Breast epithelium (tissue), 4 donors: ENCODE data around the gene NPSR1. TPM values are rescaled to one million over a fixed set of nuclear protein-coding genes. Genes with fewer than 3 reads are reported as not detected.

Experiments used
- DNase-seq, 2 donors: peaks; one replicate each; pipeline ENCODE4 v3.0.0-alpha.2; 2019; ENCODE audit warnings: low spot score in 2 of 2
- H3K27ac ChIP-seq, 2 donors: fragments of 200-600 bp; sonication (generic) in 1 of 2; one replicate each; pipeline ENCODE4 v1.5.1; 2016 to 2019; ENCODE audit warnings: mild to moderate bottlenecking in 1 of 2
- H3K27me3 ChIP-seq, 2 donors: fragments of 200-600 bp; sonication (generic) in 1 of 2; one replicate each; pipeline versions ENCODE4 v1.5.1 to v1.6.0; 2017 to 2019; ENCODE audit warnings: control low read depth in 1 of 2, mild to moderate bottlenecking in 1 of 2
- H3K36me3 ChIP-seq: fragments of 200-600 bp; one replicate; pipeline ENCODE4 v1.5.1; 2019
- H3K4me1 ChIP-seq, 2 donors: fragments of 200-600 bp; sonication (generic); one replicate each; pipeline ENCODE4 v1.5.1; 2016 to 2019; ENCODE audit warnings: control low read depth in 1 of 2
- H3K4me3 ChIP-seq, 3 donors: fragments of 200-600 bp; sonication (generic); 1 replicate in 2 of 3; 2 replicates in 1 of 3; pipeline ENCODE4 v1.5.1; 2016 to 2019; ENCODE audit warnings: mild to moderate bottlenecking in 3 of 3, moderate library complexity in 2 of 3
- H3K9me3 ChIP-seq, 2 donors: fragments of 200-600 bp; sonication (generic) in 1 of 2; one replicate each; pipeline ENCODE4 v1.5.1; 2016 to 2019; ENCODE audit warnings: control low read depth in 1 of 2
- POLR2A ChIP-seq: fragments of 450-650 bp; IDR thresholded peaks from one replicate; pipeline ENCODE4 v1.6.1; 2016; ENCODE audit warnings: antibody characterized with exemption, mild to moderate bottlenecking, moderate library complexity
- POLR2AphosphoS5 ChIP-seq, 3 donors: sonication (generic); formaldehyde crosslinking; IDR thresholded peaks; one replicate each; pipeline ENCODE4 v1.6.1; 2017; ENCODE audit warnings: antibody characterized with exemption in 3 of 3
- intact Hi-C: fragments of 100-400 bp; cut with DNase I; formaldehyde crosslinking; loops from one replicate; pipeline ENCODE4 v1.15.1; 2023; ENCODE audit warnings: low total_unique reads
- total RNA-seq, 3 donors: library from RNA; depleted of rRNA; stranded (reverse); fragments of >200 nt; gene quantifications; one replicate each; pipeline ENCODE4 v1.1.0, GENCODE V29; 2016
- TF ChIP-seq, protein P1 (sequence below), 3 donors: fragments of 450-650 bp; IDR thresholded peaks; one replicate each; pipeline ENCODE4 v1.5.1; 2016 to 2017; ENCODE audit warnings: antibody characterized with exemption in 3 of 3, mild to moderate bottlenecking in 3 of 3, moderate library complexity in 3 of 3

The NPSR1 gene
- total RNA-seq, 3 donors from 2014 or later, result not detected

DNA sequence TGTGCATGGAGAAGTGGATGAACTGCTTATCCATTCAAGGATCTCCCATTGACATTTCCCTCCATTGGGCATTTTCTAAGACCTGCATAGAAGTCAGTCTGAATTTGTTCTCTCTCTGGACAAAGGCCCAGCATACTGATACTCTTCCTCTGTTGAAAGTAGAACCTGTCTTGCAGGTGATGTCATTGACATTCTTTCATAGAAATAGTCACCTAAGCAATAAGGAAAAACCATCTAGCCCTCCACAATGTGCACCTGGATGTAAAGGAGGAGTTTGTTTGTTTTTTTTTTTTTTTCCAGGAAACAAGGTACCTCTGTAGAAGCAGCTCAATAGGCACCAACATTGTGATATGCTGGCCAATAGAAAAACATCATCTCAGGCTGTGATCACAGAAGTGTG lies 228.8 kb downstream of the NPSR1 start:
- Histone ChIP-seq H3K27me3 (no peaks in the 10 kb centered on the region), H3K9me3 (peaks cover 6 to 17% of the 10 kb centered on the region in 2 donors), H3K4me3 (no peak overlapping the region), H3K27ac (no peak overlapping the region), H3K36me3 (no peaks in the 10 kb centered on the region), H3K4me1 (no peaks in the 10 kb centered on the region)
- intact Hi-C loops, result no loop called here
- DNase-seq, result no peak
- TF ChIP-seq POLR2AphosphoS5 (IDR thresholded peaks at IDR 0.05), result no peak
- no peak for TF ChIP-seq POLR2A
- TF ChIP-seq, protein P1, sequence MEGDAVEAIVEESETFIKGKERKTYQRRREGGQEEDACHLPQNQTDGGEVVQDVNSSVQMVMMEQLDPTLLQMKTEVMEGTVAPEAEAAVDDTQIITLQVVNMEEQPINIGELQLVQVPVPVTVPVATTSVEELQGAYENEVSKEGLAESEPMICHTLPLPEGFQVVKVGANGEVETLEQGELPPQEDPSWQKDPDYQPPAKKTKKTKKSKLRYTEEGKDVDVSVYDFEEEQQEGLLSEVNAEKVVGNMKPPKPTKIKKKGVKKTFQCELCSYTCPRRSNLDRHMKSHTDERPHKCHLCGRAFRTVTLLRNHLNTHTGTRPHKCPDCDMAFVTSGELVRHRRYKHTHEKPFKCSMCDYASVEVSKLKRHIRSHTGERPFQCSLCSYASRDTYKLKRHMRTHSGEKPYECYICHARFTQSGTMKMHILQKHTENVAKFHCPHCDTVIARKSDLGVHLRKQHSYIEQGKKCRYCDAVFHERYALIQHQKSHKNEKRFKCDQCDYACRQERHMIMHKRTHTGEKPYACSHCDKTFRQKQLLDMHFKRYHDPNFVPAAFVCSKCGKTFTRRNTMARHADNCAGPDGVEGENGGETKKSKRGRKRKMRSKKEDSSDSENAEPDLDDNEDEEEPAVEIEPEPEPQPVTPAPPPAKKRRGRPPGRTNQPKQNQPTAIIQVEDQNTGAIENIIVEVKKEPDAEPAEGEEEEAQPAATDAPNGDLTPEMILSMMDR (IDR thresholded peaks at IDR 0.05), result no peak

DNA sequence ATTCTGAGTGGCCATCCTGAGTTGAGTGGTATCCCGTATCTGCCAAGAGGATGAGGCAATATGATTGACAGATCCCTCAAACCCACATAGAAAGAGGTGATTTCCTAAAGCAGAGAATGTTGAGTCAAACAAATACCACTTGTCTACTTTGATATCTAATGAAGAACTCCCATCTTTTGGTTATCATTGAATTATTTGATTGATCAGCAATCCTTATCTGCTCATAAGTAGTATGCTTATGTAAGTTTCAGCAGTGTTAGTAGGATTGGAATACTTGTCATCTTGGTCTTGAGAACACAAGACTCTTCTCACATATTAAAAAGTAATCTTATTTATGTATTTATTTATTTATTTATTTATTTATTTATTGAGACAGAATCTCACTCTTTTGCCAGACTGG lies 231.9 kb downstream of the NPSR1 start:
- intact Hi-C loops, result no loop called here
- TF ChIP-seq POLR2AphosphoS5 (IDR thresholded peaks at IDR 0.05) (no peak), POLR2A (no peak)
- TF ChIP-seq, protein P1 (IDR thresholded peaks at IDR 0.05), result no peak
- DNase-seq, result no peak

GRCh38 chr7:34895202-34895601 lies 237.2 kb downstream of the NPSR1 start:
- H3K27me3 ChIP-seq, result no peaks in the 10 kb centered on the region
- no peaks in the 10 kb centered on the region for H3K4me1 ChIP-seq
- H3K36me3 ChIP-seq, result no peaks in the 10 kb centered on the region
- TF ChIP-seq, protein P1 (IDR thresholded peaks at IDR 0.05), result no peak
- TF ChIP-seq POLR2A (no peak), POLR2AphosphoS5 (IDR thresholded peaks at IDR 0.05) (no peak)
- intact Hi-C loops, result no loop called here
- peaks cover 10 to 20% of the 10 kb centered on the region in 2 donors for H3K9me3 ChIP-seq
- no peak overlapping the region for H3K27ac ChIP-seq
- DNase-seq, result no peak
- no peak overlapping the region for H3K4me3 ChIP-seq

More for the DNA sequence above, 231.9 kb downstream of the NPSR1 start:
- H3K36me3 ChIP-seq, result no peaks in the 10 kb centered on the region
- H3K9me3 ChIP-seq, result peaks cover 0 to 10% of the 10 kb centered on the region in 2 donors
- no peak overlapping the region for H3K27ac ChIP-seq
- no peaks in the 10 kb centered on the region for H3K27me3 ChIP-seq
- H3K4me3 ChIP-seq, result no peak overlapping the region
- no peaks in the 10 kb centered on the region for H3K4me1 ChIP-seq
